Stomach smooth muscle (tissue), 2 donors: ENCODE data around the gene MMP28.

Experiments used
- H3K27ac ChIP-seq: one replicate; pipeline ENCODE4 v1.7.0; 2013; ENCODE audit warnings: mild to moderate bottlenecking, low read length, inconsistent platforms
- H3K27me3 ChIP-seq, 2 donors: one replicate each; pipeline ENCODE4 v1.7.0; 2013; ENCODE audit warnings: low read length in 2 of 2; ENCODE audit not compliant: insufficient read depth in 2 of 2, control insufficient read depth in 1 of 2
- H3K36me3 ChIP-seq, 2 donors: one replicate each; pipeline ENCODE4 v1.7.0; 2013; ENCODE audit warnings: low read length in 2 of 2; ENCODE audit not compliant: control insufficient read depth in 2 of 2, insufficient read depth in 2 of 2
- H3K4me1 ChIP-seq: one replicate; pipeline ENCODE4 v1.7.0; 2013; ENCODE audit warnings: low read length; ENCODE audit not compliant: control insufficient read depth, insufficient read depth
- H3K4me3 ChIP-seq, 2 donors: one replicate each; pipeline ENCODE4 v1.7.0; 2013; ENCODE audit warnings: low read length in 2 of 2
- H3K9ac ChIP-seq, 2 donors: one replicate each; pipeline ENCODE4 v1.7.0; 2013; ENCODE audit warnings: low read length in 2 of 2, mild to moderate bottlenecking in 1 of 2
- H3K9me3 ChIP-seq, 2 donors: one replicate each; pipeline ENCODE4 v1.7.0; 2013; ENCODE audit warnings: low read length in 2 of 2; ENCODE audit not compliant: control insufficient read depth in 2 of 2
- donor health status: healthy.
- donor health status: Pancreatic carcinoma.

Gene MMP28

GRCh38 chr17:35799942-35800341 lies 4.5 kb upstream of the MMP28 start:
- Histone ChIP-seq H3K27ac (peak overlapping the region; percentile 31), H3K36me3 (no peaks in the 10 kb centered on the region), H3K9ac (peak overlapping the region in 1 of 2 donors; percentile 29), H3K4me1 (peaks cover 38% of the 10 kb centered on the region), H3K27me3 (no peaks in the 10 kb centered on the region), H3K4me3 (no peak overlapping the region), H3K9me3 (no peaks in the 10 kb centered on the region)

GRCh38 chr17:35797918-35798317 lies 2.5 kb upstream of the MMP28 start:
- peaks cover 47% of the 10 kb centered on the region for H3K4me1 ChIP-seq

GRCh38 chr17:35797370-35797769 lies 1.9 kb upstream of the MMP28 start:
- H3K4me1 ChIP-seq, result peaks cover 50% of the 10 kb centered on the region
- peaks cover 0 to under 1% of the 10 kb centered on the region in 2 donors for H3K9me3 ChIP-seq
- H3K9ac ChIP-seq, result peak overlapping the region in 1 of 2 donors; percentile 29
- H3K36me3 ChIP-seq, result no peaks in the 10 kb centered on the region
- peaks cover 0 to 3% of the 10 kb centered on the region in 2 donors for H3K27me3 ChIP-seq
- H3K4me3 ChIP-seq, result no peak overlapping the region
- H3K27ac ChIP-seq, result no peak overlapping the region

More at GRCh38 chr17:35797918-35798317, 2.5 kb upstream of the MMP28 start:
- H3K27me3 ChIP-seq, result peaks cover 0 to 3% of the 10 kb centered on the region in 2 donors
- H3K9me3 ChIP-seq, result no peaks in the 10 kb centered on the region
- no peak overlapping the region for H3K4me3 ChIP-seq
- H3K36me3 ChIP-seq, result no peaks in the 10 kb centered on the region
- no peak overlapping the region for H3K27ac ChIP-seq
- H3K9ac ChIP-seq, result no peak overlapping the region

GRCh38 chr17:35796942-35797341 lies 1.5 kb upstream of the MMP28 start:
- H3K4me3 ChIP-seq, result no peak overlapping the region
- no peaks in the 10 kb centered on the region for H3K36me3 ChIP-seq
- no peak overlapping the region for H3K9ac ChIP-seq
- H3K9me3 ChIP-seq, result peaks cover 0 to 4% of the 10 kb centered on the region in 2 donors
- peaks cover 0 to 3% of the 10 kb centered on the region in 2 donors for H3K27me3 ChIP-seq
- peaks cover 54% of the 10 kb centered on the region for H3K4me1 ChIP-seq
- H3K27ac ChIP-seq, result no peak overlapping the region

DNA sequence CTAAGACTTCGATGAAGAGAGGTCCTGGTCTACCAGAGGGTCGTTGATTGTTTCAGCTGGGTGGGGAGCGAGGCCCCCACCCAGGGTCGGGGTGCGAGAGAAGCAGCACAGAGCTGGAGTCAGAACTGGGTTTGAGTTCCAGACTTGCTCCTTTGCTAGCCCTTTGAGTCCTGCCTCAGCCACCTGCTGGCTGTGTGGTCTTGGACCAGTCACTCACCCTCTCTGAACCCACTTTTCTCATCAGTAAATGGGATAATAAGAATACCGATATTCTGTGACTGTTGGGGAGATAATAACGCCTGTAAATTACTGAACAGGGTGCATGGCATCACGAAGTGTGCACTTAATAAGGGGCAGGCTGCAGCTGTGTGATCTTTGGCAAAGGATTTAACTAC lies 427 bp upstream of the MMP28 start:
- Histone ChIP-seq H3K27ac (no peak overlapping the region), H3K4me1 (peaks cover 44% of the 10 kb centered on the region), H3K9me3 (peaks cover 0 to 7% of the 10 kb centered on the region in 2 donors), H3K9ac (peak overlapping the region in 1 of 2 donors; percentile 62), H3K27me3 (peaks cover 0 to 3% of the 10 kb centered on the region in 2 donors), H3K36me3 (no peaks in the 10 kb centered on the region), H3K4me3 (peak overlapping the region; percentile 72 to 85)

DNA sequence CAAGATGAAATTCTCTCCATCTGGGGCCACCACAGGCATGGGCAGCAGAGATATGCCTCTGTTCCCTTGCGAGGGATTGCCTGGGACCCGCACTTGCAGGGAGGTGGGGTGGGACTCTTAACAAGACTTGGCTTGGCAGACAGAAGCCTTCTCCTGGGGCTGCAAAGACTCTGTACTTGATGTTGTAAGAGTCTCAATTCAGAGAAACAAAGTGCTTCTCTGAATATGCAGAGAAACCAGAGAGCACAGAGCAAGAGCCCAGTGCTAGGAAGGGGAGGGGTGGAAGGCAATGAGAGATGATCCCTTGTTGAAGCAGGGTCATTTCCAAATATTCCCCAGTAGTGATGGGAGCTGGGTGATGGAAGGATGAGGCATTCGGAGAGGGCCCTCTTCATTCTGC lies 2.2 kb downstream of the MMP28 start:
- Histone ChIP-seq H3K27me3 (peaks cover 0 to 3% of the 10 kb centered on the region in 2 donors), H3K9me3 (peaks cover 0 to 7% of the 10 kb centered on the region in 2 donors), H3K9ac (peak overlapping the region in 1 of 2 donors; percentile 20), H3K36me3 (no peaks in the 10 kb centered on the region), H3K27ac (no peak overlapping the region), H3K4me1 (peaks cover 38% of the 10 kb centered on the region), H3K4me3 (peak overlapping the region; percentile 37 to 49)

- Histone ChIP-seq H3K27me3 (peaks cover 0 to 3% of the 10 kb centered on the region in 2 donors), H3K36me3 (no peaks in the 10 kb centered on the region), H3K9ac (no peak overlapping the region), H3K4me1 (peaks cover 53% of the 10 kb centered on the region), H3K9me3 (peaks cover 0 to 7% of the 10 kb centered on the region in 2 donors), H3K4me3 (no peak overlapping the region), H3K27ac (peak overlapping the region; percentile 24)
Observed at GRCh38 chr17:35791681-35792350, 3.6 kb downstream of the MMP28 start.

- H3K27ac ChIP-seq, result no peak overlapping the region
- no peak overlapping the region for H3K4me3 ChIP-seq
- peaks cover 53% of the 10 kb centered on the region for H3K4me1 ChIP-seq
- H3K27me3 ChIP-seq, result peaks cover 0 to 3% of the 10 kb centered on the region in 2 donors
- peaks cover 0 to 7% of the 10 kb centered on the region in 2 donors for H3K9me3 ChIP-seq
- no peaks in the 10 kb centered on the region for H3K36me3 ChIP-seq
- no peak overlapping the region for H3K9ac ChIP-seq
Observed at GRCh38 chr17:35790841-35791240, 4.6 kb downstream of the MMP28 start.

DNA sequence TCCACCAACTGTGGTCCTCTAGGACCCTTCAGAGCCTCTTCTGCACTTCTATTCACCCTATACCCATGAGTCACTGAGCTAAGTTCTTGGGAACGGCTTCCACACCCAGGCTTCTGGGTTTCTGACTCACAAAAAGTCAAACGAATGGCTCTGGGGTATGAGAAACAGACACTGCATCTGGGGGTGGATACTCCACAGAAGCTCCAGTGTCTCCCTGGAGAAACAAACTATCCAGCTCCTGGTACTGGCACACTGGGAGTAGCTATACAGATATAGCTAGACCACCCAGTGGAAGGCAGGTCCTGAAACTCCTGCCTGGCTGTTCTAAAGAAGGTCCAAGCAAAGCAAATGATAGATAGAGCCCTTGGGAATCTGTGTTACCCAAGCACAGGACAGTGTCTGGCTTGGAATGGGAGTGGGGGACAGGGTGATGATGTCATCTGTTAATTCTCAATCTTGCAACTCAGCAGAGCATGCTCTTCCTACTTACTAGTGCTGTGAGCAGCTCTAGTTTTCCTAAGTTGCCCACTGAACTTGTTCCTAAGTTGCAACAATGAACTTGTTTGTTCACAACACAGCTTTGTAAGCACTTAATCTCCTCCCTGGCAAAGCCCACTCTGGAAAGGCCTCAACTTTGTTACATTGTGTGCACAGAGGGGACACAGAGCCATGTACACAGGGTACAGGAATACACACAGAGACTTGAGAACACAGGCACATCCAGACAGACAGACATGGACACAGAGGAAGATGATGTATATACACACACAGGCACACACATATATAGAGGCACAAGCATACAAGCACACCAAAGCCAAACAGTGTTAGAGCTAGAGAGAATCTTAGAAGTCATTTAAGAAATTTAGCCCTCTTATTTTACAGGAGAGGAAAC lies 6.7 kb downstream of the MMP28 start:
- Histone ChIP-seq H3K36me3 (no peaks in the 10 kb centered on the region), H3K27ac (peak overlapping the region; percentile 84), H3K9ac (peak overlapping the region; percentile 5 to 42)

DNA sequence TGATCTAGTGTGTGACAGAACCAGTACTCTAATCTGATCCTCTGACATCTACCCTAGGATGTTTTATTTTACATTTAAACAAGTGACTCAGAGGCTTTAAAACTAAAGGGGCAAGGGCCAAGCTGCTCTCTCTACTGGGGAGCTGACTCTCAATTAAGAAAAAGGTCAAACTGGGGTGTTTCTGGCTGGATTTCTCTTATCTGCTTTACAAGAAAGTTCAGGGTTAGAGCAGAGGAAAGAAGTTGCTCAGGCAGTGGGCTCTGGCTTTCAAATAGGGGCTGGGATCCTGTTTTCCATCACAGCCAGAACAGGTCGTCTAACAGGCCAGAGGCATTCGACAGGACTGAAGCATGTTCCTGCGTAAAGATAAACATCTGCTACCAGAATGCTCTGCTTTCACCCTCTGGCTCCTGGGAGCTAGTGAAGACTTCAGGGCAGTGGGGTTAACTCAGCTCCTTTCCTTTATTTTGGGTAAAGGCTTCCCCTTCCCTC lies 8.5 kb downstream of the MMP28 start:
- peaks cover 0 to 3% of the 10 kb centered on the region in 2 donors for H3K9me3 ChIP-seq
- no peaks in the 10 kb centered on the region for H3K27me3 ChIP-seq
- peaks cover 48% of the 10 kb centered on the region for H3K4me1 ChIP-seq
- no peaks in the 10 kb centered on the region for H3K36me3 ChIP-seq
- H3K9ac ChIP-seq, result peak overlapping the region; percentile 34 to 51
- peak overlapping the region; percentile 84 for H3K27ac ChIP-seq
- no peak overlapping the region for H3K4me3 ChIP-seq

More for the DNA sequence above, 6.7 kb downstream of the MMP28 start:
- Histone ChIP-seq H3K4me3 (peak overlapping the region in 1 of 2 donors; percentile 8), H3K9me3 (peaks cover 0 to 7% of the 10 kb centered on the region in 2 donors), H3K4me1 (peaks cover 57% of the 10 kb centered on the region), H3K27me3 (no peaks in the 10 kb centered on the region)
